H54 (cell line): ENCODE data around the gene MT1X.
"Not testable (repeated sequence)": the region's sequence is repeated elsewhere in the genome, so short reads cannot be mapped to it uniquely, and the experiment has no call there.

ENCODE experiments used
- DNase-seq: peaks from one replicate; pipeline ENCODE4 v3.0.0; 2011; ENCODE audit warnings: low spot score, mixed read lengths; ENCODE audit not compliant: insufficient read length
- FAIRE-seq: peaks from 3 replicates; lab custom pipeline; 2011; peaks lifted over from hg19 to GRCh38; lab: Jason Lieb, UNC
- POLR2A ChIP-seq: IDR thresholded peaks from 2 replicates; pipeline ENCODE4 v1.6.1; 2011; ENCODE audit warnings: low read depth, mild to moderate bottlenecking, low read length

MT1X gene

GRCh38 chr16:56667581-56668571 is 14.4 kb upstream of the MT1X start, which contains the start of gene MT1G:
MT1G (minus strand) TSS chr16:56668065; CDS start chr16:56667993, 72 bp downstream.
- no peak for DNase-seq
- no peak for TF ChIP-seq POLR2A
- FAIRE-seq: no peak

GRCh38 chr16:56669005-56669839 is 13.0 kb upstream of the MT1X start, which contains the start of gene MT1H:
MT1H (plus strand) TSS chr16:56669814; CDS start chr16:56669885, 71 bp downstream.
- DNase-seq: no peak
- TF ChIP-seq POLR2A: no peak
- no peak for FAIRE-seq

- FAIRE-seq: no peak
- TF ChIP-seq POLR2A: no peak
- no peak for DNase-seq
Measured at GRCh38 chr16:56669840-56670619, 12.2 kb upstream of the MT1X start.

GRCh38 chr16:56670620-56670934 is 11.7 kb upstream of the MT1X start:
- FAIRE-seq (no peak), DNase-seq (no peak)
- TF ChIP-seq POLR2A: no peak

GRCh38 chr16:56671691-56672090 is 10.6 kb upstream of the MT1X start:
- not testable (repeated sequence) for FAIRE-seq, DNase-seq

GRCh38 chr16:56672171-56672570 is 10.1 kb upstream of the MT1X start:
- DNase-seq, FAIRE-seq: not testable (repeated sequence)

- DNase-seq (no peak), FAIRE-seq (no peak)
- no peak for TF ChIP-seq POLR2A
Measured at GRCh38 chr16:56672761-56673536, 9.3 kb upstream of the MT1X start.

GRCh38 chr16:56673921-56674320 is 8.3 kb upstream of the MT1X start:
- no peak for TF ChIP-seq POLR2A
- no peak for FAIRE-seq
- DNase-seq: no peak

- FAIRE-seq, DNase-seq: not testable (repeated sequence)
Measured at GRCh38 chr16:56674570-56674969, 7.7 kb upstream of the MT1X start.

GRCh38 chr16:56675685-56676210 is 6.5 kb upstream of the MT1X start:
- no peak for DNase-seq
- TF ChIP-seq POLR2A: no peak
- no peak for FAIRE-seq

GRCh38 chr16:56677474-56677873 is 4.8 kb upstream of the MT1X start:
- DNase-seq (no peak), FAIRE-seq (no peak)
- no peak for TF ChIP-seq POLR2A

- DNase-seq (no peak), FAIRE-seq (no peak)
- TF ChIP-seq POLR2A: no peak
Measured at GRCh38 chr16:56679078-56679730, 3.1 kb upstream of the MT1X start.
